H1 (cell line): ENCODE results near the gene GPC2. TPM values are rescaled to one million over a fixed set of nuclear protein-coding genes. Genes with fewer than 3 reads are reported as not detected.

Experiments used
- FOSL1 ChIP-seq: IDR thresholded peaks from 2 replicates; pipeline ENCODE4 v1.6.1; 2011; ENCODE audit warnings: mild to moderate bottlenecking, low read depth, low read length, moderate library complexity; ENCODE audit not compliant: insufficient read depth
- GABPA ChIP-seq: IDR thresholded peaks from 2 replicates; pipeline ENCODE4 v1.6.1; 2011; ENCODE audit warnings: mild to moderate bottlenecking, low read length, moderate library complexity, borderline replicate concordance; ENCODE audit not compliant: insufficient read depth
- SP2 ChIP-seq: IDR thresholded peaks from 2 replicates; pipeline ENCODE4 v1.6.1; 2012; ENCODE audit warnings: mild to moderate bottlenecking, low read length, inconsistent platforms
- TEAD4 ChIP-seq: IDR thresholded peaks from 2 replicates; pipeline ENCODE4 v1.6.1; 2012; ENCODE audit warnings: low read depth, low read length, inconsistent platforms, mixed read lengths
- polyA plus RNA-seq, 7 experiments: library from polyadenylated mRNA; depleted of rRNA in 3 of 7; stranded (reverse) in 5 of 7; unstranded in 2 of 7; fragments of >200 nt in 5 of 7; fragments of 200-250 nt in 2 of 7; gene quantifications; 1 replicate in 5 of 7; 2 replicates in 1 of 7; 4 replicates in 1 of 7; pipeline versions ENCODE4 v1.2.1 to v1.2.3, GENCODE V29; 2011 to 2013; ENCODE audit warnings: missing spikeins in 2 of 7, mixed read lengths in 2 of 7
- total RNA-seq: library from RNA; stranded (reverse); fragmentation: NEBNext Ultra II Directional; extraction: Animal tissue kit (Norgen Biotek cat#: 25700); gene quantifications from 2 replicates; pipeline ENCODE4 v1.2.1, GENCODE V29; 2021
- TF ChIP-seq, protein P1 (sequence below): IDR thresholded peaks from 2 replicates; pipeline ENCODE4 v1.6.1; 2011; ENCODE audit warnings: low read length, improper control_type of control experiment
- TF ChIP-seq, protein P2 (sequence below): IDR thresholded peaks from 2 replicates; pipeline ENCODE4 v1.6.1; 2011; ENCODE audit warnings: low read depth, mild to moderate bottlenecking, low read length; ENCODE audit not compliant: insufficient read depth

GPC2 gene
- total and polyA plus RNA-seq, 2 of the 8 experiments (the other 6 are each of a cell fraction or from before 2014, with no cell fraction given): 25.3 to 44.8 TPM

DNA sequence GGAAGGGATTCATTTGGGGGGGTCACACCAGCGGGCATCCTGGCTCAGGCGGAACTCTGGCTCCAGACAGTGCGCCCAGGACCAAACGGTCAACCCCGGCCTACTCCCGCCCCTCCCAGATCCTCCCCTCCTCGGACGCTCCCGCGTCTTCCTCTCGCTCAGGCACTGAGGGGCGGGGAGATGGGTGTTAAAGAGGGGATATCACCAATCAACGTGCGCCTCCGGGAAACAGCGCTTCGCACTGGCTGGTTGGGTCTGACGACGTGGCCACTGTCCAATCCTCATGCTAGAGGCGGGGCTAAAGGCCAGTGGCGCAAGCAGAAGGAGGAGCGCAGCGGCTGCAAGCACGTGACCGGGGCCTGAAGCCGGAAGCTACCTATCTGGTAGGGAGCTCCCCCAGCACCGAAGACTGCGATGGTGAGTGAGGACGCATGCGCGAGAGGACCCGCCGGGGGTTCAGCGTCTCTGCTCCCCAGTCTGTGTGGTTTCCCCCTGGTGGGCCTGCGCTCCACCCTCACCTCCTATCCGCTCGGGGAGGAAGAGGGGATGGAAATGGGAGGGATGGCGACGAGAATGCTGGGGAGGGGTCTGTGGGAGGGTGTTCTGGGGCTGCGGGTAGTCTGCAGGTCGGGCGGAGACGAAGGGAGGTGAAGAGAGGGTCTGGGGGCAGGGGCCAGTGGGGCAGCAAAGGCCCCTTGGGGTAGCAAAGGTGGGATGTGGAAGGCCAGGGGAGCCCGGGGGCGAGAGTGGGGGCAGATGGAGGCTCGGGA, 28.4 kb downstream of the GPC2 start, which contains the start of gene LAMTOR4 (continued):
- TF ChIP-seq, protein P1, sequence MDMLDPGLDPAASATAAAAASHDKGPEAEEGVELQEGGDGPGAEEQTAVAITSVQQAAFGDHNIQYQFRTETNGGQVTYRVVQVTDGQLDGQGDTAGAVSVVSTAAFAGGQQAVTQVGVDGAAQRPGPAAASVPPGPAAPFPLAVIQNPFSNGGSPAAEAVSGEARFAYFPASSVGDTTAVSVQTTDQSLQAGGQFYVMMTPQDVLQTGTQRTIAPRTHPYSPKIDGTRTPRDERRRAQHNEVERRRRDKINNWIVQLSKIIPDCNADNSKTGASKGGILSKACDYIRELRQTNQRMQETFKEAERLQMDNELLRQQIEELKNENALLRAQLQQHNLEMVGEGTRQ: peak; percentile 93
- no peak for TF ChIP-seq GABPA
- TF ChIP-seq, protein P2, sequence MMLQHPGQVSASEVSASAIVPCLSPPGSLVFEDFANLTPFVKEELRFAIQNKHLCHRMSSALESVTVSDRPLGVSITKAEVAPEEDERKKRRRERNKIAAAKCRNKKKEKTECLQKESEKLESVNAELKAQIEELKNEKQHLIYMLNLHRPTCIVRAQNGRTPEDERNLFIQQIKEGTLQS: peak; percentile 32; the same call in 1 of the 2 replicates
- no peak for TF ChIP-seq TEAD4
- TF ChIP-seq SP2: peak; percentile 88
- TF ChIP-seq FOSL1: no peak
